Ascending aorta (tissue), 2 donors: ENCODE measurements around the gene ABCG5. TPM values are rescaled to one million over a fixed set of nuclear protein-coding genes. Genes with fewer than 3 reads are reported as not detected.

ENCODE experiments used
- DNase-seq, 2 donors: peaks; one replicate each; pipeline ENCODE4 v3.0.0-alpha.2; 2019; ENCODE audit warnings: low spot score in 2 of 2
- H3K27ac ChIP-seq, 2 donors: fragments of 200-600 bp; sonication (generic); one replicate each; pipeline ENCODE4 v1.5.1; 2016 to 2017; ENCODE audit warnings: mild to moderate bottlenecking in 1 of 2
- H3K27me3 ChIP-seq: fragments of 200-600 bp; sonication (generic); one replicate; pipeline ENCODE4 v1.5.1; 2017
- H3K36me3 ChIP-seq, 2 donors: fragments of 200-600 bp; sonication (generic); one replicate each; pipeline ENCODE4 v1.5.1; 2016
- H3K4me1 ChIP-seq, 2 donors: fragments of 200-600 bp; sonication (generic); one replicate each; pipeline ENCODE4 v1.5.1; 2016 to 2017; ENCODE audit warnings: mild to moderate bottlenecking in 1 of 2
- H3K4me3 ChIP-seq, 2 donors: fragments of 200-600 bp; sonication (generic); one replicate each; pipeline ENCODE4 v1.5.1; 2016 to 2017; ENCODE audit warnings: mild to moderate bottlenecking in 1 of 2
- H3K9me3 ChIP-seq, 2 donors: fragments of 200-600 bp; sonication (generic); one replicate each; pipeline ENCODE4 v1.5.1; 2016
- intact Hi-C: fragments of 100-400 bp; cut with DNase I; formaldehyde crosslinking; loops from one replicate; pipeline ENCODE4 v1.15.1; 2023
- total RNA-seq: library from RNA; depleted of rRNA; stranded (reverse); fragments of >200 nt; gene quantifications from one replicate; pipeline ENCODE4 v1.1.0, GENCODE V29; 2016
- TF ChIP-seq, protein P1 (sequence below), 3 experiments: fragments of 200-600 bp in 2 of 3; fragments of 450-650 bp in 1 of 3; sonication (generic) in 2 of 3; IDR thresholded peaks; one replicate each; pipeline ENCODE4 v1.5.1; 2016 to 2019; ENCODE audit warnings: antibody characterized with exemption in 3 of 3, mild to moderate bottlenecking in 1 of 3, moderate library complexity in 1 of 3

The ABCG5 gene
- total RNA-seq, 1 donor from 2014 or later, result 4.0 TPM

DNA sequence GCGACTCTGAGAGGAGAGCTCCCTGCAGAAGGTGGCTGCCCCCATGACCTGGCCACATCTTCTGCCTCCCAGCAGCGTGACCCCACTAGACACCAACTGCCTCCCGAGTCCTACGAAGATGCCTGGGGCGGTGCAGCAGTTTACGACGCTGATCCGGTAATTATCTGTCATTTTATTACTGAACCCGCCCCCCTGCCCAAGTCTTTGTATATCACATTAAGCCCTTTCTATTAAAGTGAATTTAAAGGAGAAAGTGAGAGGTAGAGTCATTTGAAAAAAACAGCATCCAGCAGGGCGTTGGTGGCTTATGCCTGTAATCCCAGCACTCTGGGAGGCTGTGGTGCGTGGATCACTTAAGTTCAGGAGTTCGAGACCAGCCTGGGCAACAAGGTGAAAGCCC, 33.5 kb upstream of the ABCG5 start:
- no peak overlapping the region for H3K27ac ChIP-seq
- no peaks in the 10 kb centered on the region for H3K27me3 ChIP-seq
- no peaks in the 10 kb centered on the region for H3K4me1 ChIP-seq
- no peaks in the 10 kb centered on the region for H3K9me3 ChIP-seq
- no peak overlapping the region for H3K4me3 ChIP-seq
- intact Hi-C loops, result no loop called here
- no peaks in the 10 kb centered on the region for H3K36me3 ChIP-seq
- no peak for DNase-seq
- TF ChIP-seq, protein P1, sequence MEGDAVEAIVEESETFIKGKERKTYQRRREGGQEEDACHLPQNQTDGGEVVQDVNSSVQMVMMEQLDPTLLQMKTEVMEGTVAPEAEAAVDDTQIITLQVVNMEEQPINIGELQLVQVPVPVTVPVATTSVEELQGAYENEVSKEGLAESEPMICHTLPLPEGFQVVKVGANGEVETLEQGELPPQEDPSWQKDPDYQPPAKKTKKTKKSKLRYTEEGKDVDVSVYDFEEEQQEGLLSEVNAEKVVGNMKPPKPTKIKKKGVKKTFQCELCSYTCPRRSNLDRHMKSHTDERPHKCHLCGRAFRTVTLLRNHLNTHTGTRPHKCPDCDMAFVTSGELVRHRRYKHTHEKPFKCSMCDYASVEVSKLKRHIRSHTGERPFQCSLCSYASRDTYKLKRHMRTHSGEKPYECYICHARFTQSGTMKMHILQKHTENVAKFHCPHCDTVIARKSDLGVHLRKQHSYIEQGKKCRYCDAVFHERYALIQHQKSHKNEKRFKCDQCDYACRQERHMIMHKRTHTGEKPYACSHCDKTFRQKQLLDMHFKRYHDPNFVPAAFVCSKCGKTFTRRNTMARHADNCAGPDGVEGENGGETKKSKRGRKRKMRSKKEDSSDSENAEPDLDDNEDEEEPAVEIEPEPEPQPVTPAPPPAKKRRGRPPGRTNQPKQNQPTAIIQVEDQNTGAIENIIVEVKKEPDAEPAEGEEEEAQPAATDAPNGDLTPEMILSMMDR (IDR thresholded peaks at IDR 0.05), result no peak

DNA sequence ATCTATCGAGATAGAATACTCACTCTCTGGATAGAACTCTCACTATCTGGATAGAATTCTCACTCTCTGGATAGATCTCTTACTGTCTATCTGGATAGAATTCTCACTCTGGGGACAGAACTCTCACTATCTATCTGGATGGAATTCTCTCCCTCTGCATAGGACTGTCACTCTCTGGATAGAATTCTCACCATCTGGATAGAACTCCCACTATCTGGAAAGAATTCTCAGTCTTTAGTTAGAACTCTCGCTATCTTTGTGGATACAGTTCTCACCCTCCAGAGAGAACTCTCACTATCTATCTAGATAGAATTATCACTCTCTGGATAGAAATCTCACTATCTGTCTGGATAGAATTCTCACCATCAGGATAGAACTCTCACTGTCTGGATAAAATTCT, 16.7 kb upstream of the ABCG5 start:
- Histone ChIP-seq H3K27me3 (no peaks in the 10 kb centered on the region), H3K4me1 (peaks cover 0 to 3% of the 10 kb centered on the region in 2 donors), H3K9me3 (no peaks in the 10 kb centered on the region), H3K36me3 (no peaks in the 10 kb centered on the region), H3K27ac (no peak overlapping the region), H3K4me3 (no peak overlapping the region)
- no peak for DNase-seq
- TF ChIP-seq, protein P1 (IDR thresholded peaks at IDR 0.05), result no peak
- intact Hi-C loops, result no loop called here

DNA sequence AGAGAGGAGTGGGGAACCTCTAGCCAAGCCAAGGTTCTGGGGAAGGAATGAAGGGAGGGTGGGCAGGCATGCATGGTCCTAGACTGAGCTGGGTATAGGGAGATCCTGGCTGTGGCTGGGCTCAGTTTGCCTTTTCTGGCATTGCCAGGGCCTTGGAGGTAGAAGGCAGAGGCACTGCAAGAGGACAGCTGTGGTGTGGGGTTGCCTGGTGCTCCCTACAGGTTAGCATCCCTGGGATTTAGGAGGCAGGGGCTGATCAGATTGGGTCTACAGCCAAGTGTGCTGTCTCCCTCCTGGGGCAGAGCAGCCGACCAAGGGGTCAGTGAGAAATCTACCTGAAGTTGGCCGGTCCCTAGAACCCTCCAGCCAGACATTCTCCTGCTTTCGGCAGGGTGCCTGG, 16.0 kb upstream of the ABCG5 start:
- no peak overlapping the region for H3K27ac ChIP-seq
- intact Hi-C loops, result no loop called here
- H3K36me3 ChIP-seq, result no peaks in the 10 kb centered on the region
- DNase-seq, result peak in 1 of 2 donors; percentile 28
- H3K4me1 ChIP-seq, result peaks cover 0 to 3% of the 10 kb centered on the region in 2 donors
- TF ChIP-seq, protein P1 (IDR thresholded peaks at IDR 0.05), result no peak
- no peaks in the 10 kb centered on the region for H3K27me3 ChIP-seq
- no peaks in the 10 kb centered on the region for H3K9me3 ChIP-seq
- no peak overlapping the region for H3K4me3 ChIP-seq

DNA sequence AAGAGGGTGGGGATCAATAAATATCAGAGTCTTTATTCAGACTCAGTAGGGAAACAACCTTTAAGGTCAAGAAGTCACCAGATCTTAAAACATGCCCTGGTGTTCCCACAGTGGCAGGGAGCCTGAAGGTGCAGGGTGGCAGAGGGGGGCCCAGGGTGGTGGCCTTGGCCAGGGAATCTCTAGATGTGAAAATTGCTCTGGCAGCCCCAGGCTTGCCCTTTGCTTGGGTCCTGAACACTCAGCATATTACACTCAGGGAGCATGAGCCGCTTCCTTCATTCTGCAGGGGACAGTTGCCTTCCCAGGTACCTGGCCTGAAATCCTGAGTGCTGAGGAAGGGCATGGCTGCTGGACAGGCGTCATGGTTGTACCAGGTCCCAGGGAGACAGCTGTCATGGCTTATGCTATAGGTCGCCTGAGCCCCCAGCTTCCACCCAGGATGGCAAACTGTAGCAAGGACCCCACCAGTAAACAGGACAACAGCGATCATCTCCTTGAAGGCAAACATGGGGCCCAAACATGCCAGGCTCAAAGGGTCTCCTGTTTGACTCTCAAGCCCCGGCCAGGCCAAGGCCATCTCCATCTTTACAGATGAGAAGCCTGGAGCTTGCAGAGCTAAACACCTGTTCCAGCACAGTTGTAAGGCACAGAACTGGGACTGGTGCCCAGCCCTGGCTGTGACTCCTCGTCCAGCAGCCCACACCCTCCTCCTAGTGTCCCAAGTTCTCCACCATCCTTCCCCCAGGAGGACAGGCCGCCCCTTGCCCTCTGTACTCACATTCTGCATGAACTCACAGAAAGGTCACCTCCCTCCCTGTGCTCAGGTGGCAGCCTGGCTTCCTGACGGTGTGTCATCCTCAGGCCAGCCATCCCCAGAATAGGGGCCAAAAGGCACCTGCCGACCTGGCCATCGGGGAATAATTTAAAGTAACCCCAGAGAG, 14.8 kb upstream of the ABCG5 start:
- DNase-seq, result no peak
- TF ChIP-seq, protein P1 (IDR thresholded peaks at IDR 0.05), result no peak
- H3K27ac ChIP-seq, result no peak overlapping the region
- H3K4me1 ChIP-seq, result peaks cover 0 to 3% of the 10 kb centered on the region in 2 donors
- no peaks in the 10 kb centered on the region for H3K9me3 ChIP-seq
- intact Hi-C loops, result no loop called here
- H3K4me3 ChIP-seq, result no peak overlapping the region
- H3K27me3 ChIP-seq, result no peaks in the 10 kb centered on the region
- no peaks in the 10 kb centered on the region for H3K36me3 ChIP-seq

DNA sequence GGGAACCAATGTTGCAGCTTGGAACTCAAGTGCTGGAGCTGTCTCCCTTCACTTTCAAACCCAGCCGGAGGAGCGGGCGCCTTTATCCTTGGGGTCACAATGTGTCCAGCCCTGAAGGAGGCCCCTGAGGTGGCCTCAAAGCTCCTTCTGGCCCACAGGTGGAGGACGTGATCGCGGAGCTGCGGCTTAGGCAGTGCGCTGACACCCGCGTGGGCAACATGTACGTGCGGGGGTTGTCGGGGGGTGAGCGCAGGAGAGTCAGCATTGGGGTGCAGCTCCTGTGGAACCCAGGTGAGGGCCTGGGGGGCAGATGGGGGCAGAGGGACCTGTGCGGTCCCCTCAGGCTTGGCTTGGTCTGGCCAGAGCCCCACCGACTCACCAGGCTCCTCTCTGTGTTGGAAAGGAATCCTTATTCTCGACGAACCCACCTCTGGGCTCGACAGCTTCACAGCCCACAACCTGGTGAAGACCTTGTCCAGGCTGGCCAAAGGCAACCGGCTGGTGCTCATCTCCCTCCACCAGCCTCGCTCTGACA, 13.6 kb upstream of the ABCG5 start:
- TF ChIP-seq, protein P1 (IDR thresholded peaks at IDR 0.05), result no peak
- no peak overlapping the region for H3K27ac ChIP-seq
- peaks cover 0 to 3% of the 10 kb centered on the region in 2 donors for H3K4me1 ChIP-seq
- intact Hi-C loops, result no loop called here
- H3K9me3 ChIP-seq, result no peaks in the 10 kb centered on the region
- H3K36me3 ChIP-seq, result no peaks in the 10 kb centered on the region
- DNase-seq, result no peak
- no peaks in the 10 kb centered on the region for H3K27me3 ChIP-seq
- no peak overlapping the region for H3K4me3 ChIP-seq
